GM19025 (cell line): ENCODE data around the gene DIAPH2.

Experiments used
- ATAC-seq: cut with Tn5 transposase; IDR thresholded peaks from one replicate; pipeline ENCODE4 v1.9.1; 2021; ENCODE audit warnings: mild to moderate bottlenecking, low read depth, moderate library complexity; ENCODE audit not compliant: unreplicated experiment

The DIAPH2 gene

GRCh38 chrX:97030463-97030862 lies 345.8 kb downstream of the DIAPH2 start:
- ATAC-seq = no peak

GRCh38 chrX:97030947-97031346 lies 346.3 kb downstream of the DIAPH2 start:
- ATAC-seq = no peak

DNA sequence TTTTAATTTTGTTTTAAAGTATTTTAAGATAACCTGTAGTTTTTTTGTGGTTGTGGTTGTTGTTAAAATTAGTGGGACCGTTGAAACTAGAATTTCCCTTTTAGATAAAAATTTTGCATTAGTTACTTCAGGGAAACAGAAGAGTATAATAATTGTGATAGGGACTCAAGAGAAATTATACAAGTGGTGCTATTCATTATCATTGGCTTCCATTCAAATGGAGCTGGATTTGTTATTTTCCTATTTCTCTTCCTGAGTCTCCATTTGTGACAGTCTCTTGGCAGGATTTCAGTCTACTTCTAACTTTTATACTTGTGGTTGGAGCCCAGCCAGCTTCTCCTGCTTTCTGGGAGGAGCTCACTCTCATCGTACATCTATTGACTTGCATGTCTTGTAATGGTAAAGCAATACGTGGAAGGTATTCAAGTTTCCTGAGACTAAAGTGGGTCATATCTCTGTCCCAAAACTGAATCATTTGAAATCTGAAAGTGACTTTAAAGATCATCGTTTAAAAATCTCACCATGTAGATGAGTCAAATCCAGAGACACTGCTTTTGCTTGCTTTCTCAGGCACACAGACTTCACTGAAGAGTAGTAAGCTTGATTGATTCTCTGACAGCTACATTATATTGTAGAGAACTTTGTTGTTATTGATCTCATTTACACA lies 354.9 kb downstream of the DIAPH2 start:
- ATAC-seq = peak; percentile 90

GRCh38 chrX:97045470-97045869 lies 360.8 kb downstream of the DIAPH2 start:
- ATAC-seq = no peak

- ATAC-seq = no peak
Observed at GRCh38 chrX:97046867-97047266, 362.2 kb downstream of the DIAPH2 start.

GRCh38 chrX:97050392-97050791 lies 365.8 kb downstream of the DIAPH2 start:
- ATAC-seq = no peak

DNA sequence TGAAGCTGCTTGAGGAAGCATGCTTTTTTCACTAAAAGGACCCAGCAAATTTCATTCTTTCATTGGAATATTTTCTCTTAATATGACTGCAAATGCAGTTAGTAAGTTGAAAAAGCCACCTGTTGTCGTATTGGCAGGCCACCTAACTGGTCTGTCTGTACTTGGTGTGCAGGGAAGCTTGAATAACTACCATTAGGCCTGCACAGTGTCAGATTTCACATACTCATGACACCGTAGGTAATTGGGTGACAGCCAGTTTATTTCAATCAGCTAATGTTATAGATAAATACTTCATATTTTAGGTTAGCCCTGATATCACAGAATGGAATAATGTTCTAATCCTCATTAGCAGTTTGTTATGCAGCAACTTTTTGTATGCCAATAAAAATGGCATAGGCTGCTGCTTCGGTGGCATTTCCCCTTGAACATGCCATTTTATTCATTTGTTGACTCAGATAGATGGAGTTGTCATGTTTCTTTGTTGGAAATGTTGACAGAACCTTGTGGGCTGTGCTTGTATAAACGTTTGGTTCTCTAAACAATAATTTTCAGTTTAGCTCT lies 372.8 kb downstream of the DIAPH2 start:
- no peak for ATAC-seq

- ATAC-seq = no peak
Observed at GRCh38 chrX:97060020-97060419, 375.4 kb downstream of the DIAPH2 start.

DNA sequence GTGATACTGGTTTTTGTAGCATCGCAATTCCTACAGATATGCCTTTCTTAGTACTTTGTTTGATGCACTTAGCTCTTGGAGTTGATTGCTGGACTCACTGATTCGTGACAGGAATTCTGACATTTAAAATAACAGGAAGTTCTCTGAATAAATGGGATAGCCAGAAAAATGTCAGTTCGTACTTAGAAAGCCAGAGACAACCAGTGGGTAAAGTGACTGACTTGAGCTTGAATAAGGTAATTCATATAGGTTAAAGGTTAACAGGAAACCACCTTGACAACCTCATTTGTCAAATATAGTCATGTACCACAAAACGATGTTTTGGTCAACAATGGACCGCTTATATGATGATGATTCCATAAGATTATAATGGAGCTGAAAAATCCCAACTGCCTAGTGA lies 380.4 kb downstream of the DIAPH2 start:
- no peak for ATAC-seq

- no peak for ATAC-seq
Observed at GRCh38 chrX:97065973-97066372, 381.3 kb downstream of the DIAPH2 start.

DNA sequence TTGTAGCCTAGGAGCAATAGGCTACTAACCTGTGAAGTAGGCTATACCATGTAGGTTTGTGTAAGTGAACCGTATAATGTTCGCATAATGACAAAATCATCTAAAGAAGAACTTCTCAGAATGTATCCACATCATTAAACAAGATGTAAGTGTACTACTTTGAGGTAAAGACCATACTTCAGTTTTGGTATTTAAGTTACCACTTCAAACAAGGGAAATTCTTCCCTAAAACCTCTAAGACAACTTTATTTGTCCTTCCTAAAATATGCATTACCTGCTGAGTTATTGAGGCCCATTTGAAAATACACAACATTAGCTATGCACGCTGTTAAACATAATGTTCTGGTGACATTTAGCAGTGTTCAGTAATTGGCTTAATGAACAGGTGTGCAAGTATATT lies 381.7 kb downstream of the DIAPH2 start:
- no peak for ATAC-seq

DNA sequence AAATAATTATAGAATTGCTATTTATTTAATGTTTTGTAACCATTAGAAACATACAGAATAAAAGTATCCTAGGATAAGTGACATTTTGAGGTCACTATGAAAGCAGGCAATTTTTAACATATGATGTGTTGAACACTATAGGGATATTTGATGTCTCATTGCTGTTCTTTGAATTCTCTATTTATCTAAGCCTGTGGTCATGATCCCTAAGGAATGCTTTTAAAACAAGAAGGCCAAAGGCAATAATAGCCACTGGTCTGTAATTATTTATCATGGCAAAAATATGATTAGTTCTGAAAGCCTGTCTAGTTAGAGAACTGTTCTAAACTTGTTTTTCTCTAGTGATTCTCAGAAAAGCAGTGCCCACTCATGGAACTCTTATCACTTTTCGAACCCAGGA lies 385.7 kb downstream of the DIAPH2 start:
- ATAC-seq = no peak

DNA sequence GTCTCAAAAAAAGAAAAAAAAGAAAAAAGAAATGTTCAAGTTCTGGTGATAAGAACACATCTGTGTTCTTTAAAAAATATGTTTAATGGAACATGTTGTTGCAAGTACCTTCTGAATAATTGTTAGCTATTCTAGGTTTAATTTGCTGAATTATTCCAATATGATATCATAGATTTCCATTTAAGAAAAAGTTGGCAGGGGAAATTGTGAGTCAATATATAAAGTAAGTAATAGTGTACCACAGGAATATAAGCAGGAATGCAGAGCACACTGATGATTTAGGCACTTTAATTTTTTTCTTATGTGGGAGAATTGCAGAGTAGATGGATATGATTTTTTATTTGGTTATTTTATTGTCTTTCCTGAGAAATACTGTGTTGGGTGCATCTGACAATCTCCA lies 389.8 kb downstream of the DIAPH2 start:
- no peak for ATAC-seq

GRCh38 chrX:97089116-97089515 lies 404.5 kb downstream of the DIAPH2 start:
- ATAC-seq = no peak

GRCh38 chrX:97096385-97096784 lies 411.7 kb downstream of the DIAPH2 start:
- no peak for ATAC-seq

- ATAC-seq = no peak
Observed at GRCh38 chrX:97102938-97103337, 418.3 kb downstream of the DIAPH2 start.

DNA sequence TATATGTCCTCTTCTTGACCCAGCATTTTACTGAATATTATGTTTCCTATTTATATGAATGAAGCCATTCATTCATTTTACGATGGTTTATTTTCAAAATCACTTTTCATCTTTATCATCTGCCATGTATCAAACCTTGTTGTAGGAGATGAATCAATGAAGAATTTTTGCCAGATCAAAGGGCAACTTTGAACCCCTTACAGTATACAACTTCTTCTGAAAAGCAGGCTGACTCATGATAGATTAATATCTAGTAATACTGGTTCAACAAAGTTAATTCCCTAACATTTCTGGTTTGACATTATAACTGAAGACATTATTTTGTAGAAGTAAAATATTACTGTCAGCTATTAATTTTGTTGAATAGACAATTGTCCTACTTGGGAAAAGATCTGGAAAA lies 425.1 kb downstream of the DIAPH2 start:
- ATAC-seq = no peak

DNA sequence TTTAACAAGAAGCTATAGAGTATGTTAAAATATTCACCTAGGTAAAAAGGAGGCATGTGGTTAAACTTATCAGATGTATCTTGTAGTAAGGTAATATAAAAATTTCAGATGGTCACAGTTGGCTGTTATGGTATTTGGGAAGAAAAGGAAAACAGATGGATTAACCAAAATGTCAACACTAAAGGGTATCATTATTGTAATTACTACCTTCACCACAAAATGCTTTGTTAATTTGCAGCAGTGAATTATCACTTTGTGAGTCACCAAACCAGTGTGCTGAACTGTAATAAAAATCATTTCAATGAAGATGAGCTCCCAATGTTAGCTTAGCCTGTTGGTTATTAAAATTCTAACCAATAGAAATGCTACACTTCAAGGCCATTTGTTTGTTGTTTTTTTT lies 432.9 kb downstream of the DIAPH2 start:
- no peak for ATAC-seq

GRCh38 chrX:97119474-97120109 lies 434.9 kb downstream of the DIAPH2 start:
- no peak for ATAC-seq

- ATAC-seq = no peak
Observed at GRCh38 chrX:97123001-97123400, 438.4 kb downstream of the DIAPH2 start.

GRCh38 chrX:97126020-97126419 lies 441.4 kb downstream of the DIAPH2 start:
- ATAC-seq = no peak
